Measurements from ENCODE around the gene KISS1.

DNA sequence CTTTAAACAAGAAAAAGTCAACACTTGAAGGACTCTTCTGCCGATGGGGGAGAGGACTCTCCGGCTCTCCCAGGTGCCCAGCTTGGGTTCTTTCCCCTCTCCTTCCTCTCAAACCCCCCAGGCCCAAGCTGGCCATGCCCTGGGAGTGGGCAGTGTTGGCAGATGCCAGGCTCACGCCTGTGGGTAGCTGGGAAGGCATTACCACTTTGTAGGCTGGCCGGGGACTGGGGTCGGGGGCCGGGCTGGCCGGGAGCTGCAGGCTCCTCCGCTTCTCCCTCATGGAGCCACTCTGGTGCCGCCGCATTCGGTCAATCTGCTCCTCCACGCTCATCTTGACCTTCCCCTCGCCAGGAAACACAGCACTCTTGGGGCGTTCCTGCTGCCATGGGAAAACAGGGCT is 33.9 kb upstream of the KISS1 start:
- TF ChIP-seq, protein P1, sequence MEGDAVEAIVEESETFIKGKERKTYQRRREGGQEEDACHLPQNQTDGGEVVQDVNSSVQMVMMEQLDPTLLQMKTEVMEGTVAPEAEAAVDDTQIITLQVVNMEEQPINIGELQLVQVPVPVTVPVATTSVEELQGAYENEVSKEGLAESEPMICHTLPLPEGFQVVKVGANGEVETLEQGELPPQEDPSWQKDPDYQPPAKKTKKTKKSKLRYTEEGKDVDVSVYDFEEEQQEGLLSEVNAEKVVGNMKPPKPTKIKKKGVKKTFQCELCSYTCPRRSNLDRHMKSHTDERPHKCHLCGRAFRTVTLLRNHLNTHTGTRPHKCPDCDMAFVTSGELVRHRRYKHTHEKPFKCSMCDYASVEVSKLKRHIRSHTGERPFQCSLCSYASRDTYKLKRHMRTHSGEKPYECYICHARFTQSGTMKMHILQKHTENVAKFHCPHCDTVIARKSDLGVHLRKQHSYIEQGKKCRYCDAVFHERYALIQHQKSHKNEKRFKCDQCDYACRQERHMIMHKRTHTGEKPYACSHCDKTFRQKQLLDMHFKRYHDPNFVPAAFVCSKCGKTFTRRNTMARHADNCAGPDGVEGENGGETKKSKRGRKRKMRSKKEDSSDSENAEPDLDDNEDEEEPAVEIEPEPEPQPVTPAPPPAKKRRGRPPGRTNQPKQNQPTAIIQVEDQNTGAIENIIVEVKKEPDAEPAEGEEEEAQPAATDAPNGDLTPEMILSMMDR (conservative IDR thresholded peaks at IDR 0.05; ENCODE audit: low read length) = no peak
- TF ChIP-seq EZH2phosphoT487 (IDR thresholded peaks at IDR 0.05; ENCODE audit: borderline replicate concordance, low read depth, low read length) = no peak
